ENCODE measurements around the gene CLECL1.
"Not testable (repeated sequence)": the region's sequence is repeated elsewhere in the genome, so short reads cannot be mapped to it uniquely, and the experiment has no call there.

Gene CLECL1

GRCh38 chr12:9751204-9752144, 18.6 kb upstream of the CLECL1 start:
- no peak for DNase-seq (ENCODE audit: low spot score)

GRCh38 chr12:9750276-9751203, 17.6 kb upstream of the CLECL1 start:
- peak; percentile 88 for DNase-seq (ENCODE audit: low spot score)

- DNase-seq (ENCODE audit: low spot score), result no peak
Measured at GRCh38 chr12:9749640-9750039, 16.7 kb upstream of the CLECL1 start.

- no peak for DNase-seq (ENCODE audit: low spot score)
Measured at GRCh38 chr12:9745199-9745598, 12.3 kb upstream of the CLECL1 start.

GRCh38 chr12:9742661-9743060, 9.8 kb upstream of the CLECL1 start:
- DNase-seq (ENCODE audit: low spot score), result no peak

- DNase-seq (ENCODE audit: low spot score), result no peak
Measured at GRCh38 chr12:9741726-9742125, 8.8 kb upstream of the CLECL1 start.

- no peak for DNase-seq (ENCODE audit: low spot score)
Measured at GRCh38 chr12:9740106-9740750, 7.3 kb upstream of the CLECL1 start.

- DNase-seq (ENCODE audit: low spot score), result not testable (repeated sequence)
Measured at GRCh38 chr12:9739404-9740105, 6.7 kb upstream of the CLECL1 start.

- not testable (repeated sequence) for DNase-seq (ENCODE audit: low spot score)
Measured at GRCh38 chr12:9738905-9739304, 6.0 kb upstream of the CLECL1 start.

GRCh38 chr12:9736936-9737705, 4.2 kb upstream of the CLECL1 start:
- DNase-seq (ENCODE audit: low spot score), result no peak

- DNase-seq (ENCODE audit: low spot score), result no peak
Measured at GRCh38 chr12:9735601-9736000, 2.7 kb upstream of the CLECL1 start.

GRCh38 chr12:9731797-9732196, 1.1 kb downstream of the CLECL1 start:
- no peak for DNase-seq (ENCODE audit: low spot score)

GRCh38 chr12:9731393-9731792, 1.5 kb downstream of the CLECL1 start:
- no peak for DNase-seq (ENCODE audit: low spot score)

- DNase-seq (ENCODE audit: low spot score), result no peak
Measured at GRCh38 chr12:9730591-9730990, 2.3 kb downstream of the CLECL1 start.

GRCh38 chr12:9730011-9730410, 2.9 kb downstream of the CLECL1 start:
- DNase-seq (ENCODE audit: low spot score), result no peak

GRCh38 chr12:9729082-9729481, 3.8 kb downstream of the CLECL1 start:
- DNase-seq (ENCODE audit: low spot score), result no peak

- no peak for DNase-seq (ENCODE audit: low spot score)
Measured at GRCh38 chr12:9727813-9728212, 5.1 kb downstream of the CLECL1 start.

- DNase-seq (ENCODE audit: low spot score), result no peak
Measured at GRCh38 chr12:9725213-9725870, 7.6 kb downstream of the CLECL1 start.

GRCh38 chr12:9724023-9724422, 8.9 kb downstream of the CLECL1 start:
- DNase-seq (ENCODE audit: low spot score), result no peak

GRCh38 chr12:9721394-9722092, 11.4 kb downstream of the CLECL1 start:
- peak; percentile 63 for DNase-seq (ENCODE audit: low spot score)
